ENCODE data around the gene PUM2.

The PUM2 gene

GRCh38 chr2:20333738-20334137 is 16.9 kb downstream of the PUM2 start:
- no peak for DNase-seq

DNA sequence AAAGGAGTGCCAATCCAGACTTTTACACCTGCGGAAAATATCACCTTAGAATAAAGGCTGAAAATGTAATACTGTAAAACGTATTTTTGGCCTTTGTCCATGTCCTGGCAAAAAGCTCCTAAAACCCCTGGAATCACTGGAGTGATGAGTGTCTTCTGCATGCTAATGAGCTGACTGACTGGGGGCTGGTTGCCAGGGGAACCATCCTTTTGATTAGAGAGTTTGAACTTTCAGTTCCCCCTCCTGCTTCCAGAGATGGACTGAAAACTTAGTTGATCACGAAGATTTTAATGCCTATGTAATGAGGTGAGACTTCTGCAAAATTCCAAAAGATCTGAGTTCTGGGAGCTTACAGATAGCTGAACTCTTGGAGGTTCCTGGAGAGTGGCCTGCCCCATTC is 20.5 kb downstream of the PUM2 start:
- no peak for DNase-seq

DNA sequence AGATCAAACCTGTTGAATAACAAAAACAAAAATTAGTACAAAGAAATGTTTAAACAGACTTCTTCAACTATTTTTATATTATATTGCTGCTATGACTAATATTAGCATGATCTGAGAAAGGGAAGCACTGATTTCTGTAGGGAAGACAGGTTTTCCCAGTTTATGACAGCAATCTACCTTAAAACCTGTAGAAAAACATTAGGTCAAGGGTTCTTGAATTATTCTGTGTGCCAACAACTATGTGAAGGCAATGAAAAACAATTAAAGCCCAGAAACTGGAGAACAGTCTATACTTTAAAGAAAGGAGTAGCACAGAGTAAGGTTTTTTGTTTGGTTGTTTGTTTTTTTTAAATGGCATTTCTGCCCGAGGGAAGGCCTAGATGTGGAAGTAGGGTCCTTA is 23.3 kb downstream of the PUM2 start:
- no peak for DNase-seq

- no peak for DNase-seq
Observed at GRCh38 chr2:20326163-20326780, 24.4 kb downstream of the PUM2 start.

DNA sequence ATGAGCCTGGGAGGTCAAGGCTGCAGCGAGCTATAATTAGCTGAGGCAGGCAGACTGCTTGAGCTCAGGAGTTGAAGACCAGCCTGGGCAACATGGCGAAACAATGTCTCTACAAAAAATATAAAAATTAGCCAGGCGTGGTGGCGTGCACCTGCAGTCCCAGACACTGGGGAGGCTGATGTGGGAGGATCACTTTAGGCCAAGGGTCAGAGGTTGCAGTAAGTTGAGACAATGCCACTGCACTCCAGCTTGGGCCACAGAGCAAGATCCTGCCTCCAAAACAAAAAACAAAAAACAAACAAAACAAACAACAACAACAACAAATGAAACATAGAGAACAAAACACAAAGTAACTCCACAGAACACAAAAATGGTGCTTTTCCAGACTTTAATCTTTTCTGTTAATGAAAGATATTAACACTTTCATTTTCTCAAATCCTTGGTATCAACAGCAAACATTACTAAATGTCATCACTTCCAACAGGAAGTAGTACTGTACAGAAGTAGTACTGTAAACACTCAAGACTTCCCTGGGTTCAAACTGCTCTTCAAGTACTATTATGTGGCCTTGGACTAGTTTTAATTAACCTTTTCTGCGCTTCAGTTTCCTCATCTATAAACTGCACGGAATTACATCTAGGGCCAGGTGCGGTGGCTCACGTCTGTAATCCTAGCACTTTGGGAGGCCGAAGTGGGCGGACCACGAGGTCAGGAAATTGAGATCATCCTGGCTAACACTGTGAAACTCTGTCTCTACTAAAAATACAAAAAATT is 27.9 kb downstream of the PUM2 start:
- DNase-seq, result no peak

- no peak for DNase-seq
Observed at GRCh38 chr2:20317690-20318089, 33.0 kb downstream of the PUM2 start.

DNA sequence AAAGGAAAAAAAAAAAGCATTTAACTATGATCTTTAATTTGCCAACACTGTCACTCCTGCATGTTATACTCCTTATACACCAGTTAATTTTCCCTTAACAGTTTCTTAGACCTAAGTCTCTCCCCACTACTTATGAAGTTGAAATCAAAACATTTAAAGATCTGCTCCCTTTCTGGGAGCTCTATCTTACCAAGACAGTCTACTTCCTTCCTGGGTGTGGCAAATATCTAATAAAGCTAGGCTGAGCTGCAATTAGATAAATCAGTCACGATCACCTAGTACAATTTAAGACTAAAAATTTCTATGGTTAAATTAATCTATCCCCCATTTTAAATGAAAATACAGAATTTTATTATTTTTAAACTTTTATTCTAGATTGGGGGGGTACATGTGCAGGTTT is 33.4 kb downstream of the PUM2 start:
- DNase-seq, result no peak

DNA sequence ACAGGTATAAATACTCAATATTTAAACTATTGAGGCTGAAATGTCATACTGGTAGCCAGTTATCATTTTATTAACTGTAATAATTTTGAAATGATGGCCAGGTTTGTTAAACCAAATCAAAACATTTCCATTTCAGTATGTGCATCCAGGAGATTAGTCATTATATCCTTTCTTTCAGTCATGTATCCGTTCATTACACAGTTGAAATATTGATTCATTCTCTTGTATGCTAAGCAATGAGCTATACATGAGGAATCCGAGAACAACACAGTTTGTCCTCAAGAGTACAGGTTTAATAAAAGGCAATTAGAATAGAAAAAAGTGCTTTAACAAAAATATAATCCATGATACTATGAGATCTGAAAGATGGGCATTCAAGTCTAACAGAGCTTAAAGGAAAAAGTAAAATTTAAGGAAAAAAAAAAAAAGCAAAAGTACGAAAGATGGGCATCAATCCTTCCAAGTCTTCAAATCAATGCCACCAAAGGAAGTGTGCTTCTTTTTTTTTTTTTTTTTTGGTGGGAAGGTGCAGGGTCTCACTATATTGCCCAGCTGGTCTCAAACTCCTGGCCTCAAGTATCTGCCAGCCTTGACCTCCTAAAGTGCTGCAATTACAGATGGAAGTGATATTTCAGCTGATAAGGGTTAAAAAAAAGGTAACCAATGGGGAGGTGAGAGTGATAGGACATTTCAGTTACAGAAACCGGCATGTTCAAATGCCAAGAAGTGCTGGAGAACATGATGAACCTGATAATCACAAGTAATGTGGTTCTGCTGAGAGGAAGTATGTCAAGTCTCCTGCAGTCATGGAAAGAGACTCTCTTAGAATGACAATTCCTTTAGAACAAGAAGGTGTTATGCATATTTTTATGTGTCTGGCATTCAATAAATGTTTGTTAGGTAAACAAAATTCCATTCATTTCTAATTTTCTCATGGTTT is 35.8 kb downstream of the PUM2 start:
- no peak for DNase-seq

DNA sequence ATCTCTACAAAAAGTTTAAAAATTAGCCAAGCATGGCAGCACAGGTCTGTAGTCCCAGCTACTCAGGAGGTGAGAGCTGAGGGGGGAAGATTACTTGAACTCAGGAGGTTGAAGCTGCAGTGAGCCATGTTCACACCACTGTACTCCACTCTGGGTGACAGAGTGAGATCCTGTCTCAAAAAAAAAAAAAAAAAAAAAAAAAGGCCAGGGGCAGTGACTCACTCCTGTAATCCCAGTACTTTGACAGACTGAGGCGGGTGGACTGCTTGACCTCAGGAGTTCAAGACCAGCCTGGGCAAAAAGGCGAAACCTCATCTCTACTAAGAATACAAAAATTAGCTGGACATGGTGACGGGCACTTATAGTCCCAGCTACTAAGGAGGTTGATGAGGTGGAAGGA is 37.0 kb downstream of the PUM2 start:
- DNase-seq, result no peak

DNA sequence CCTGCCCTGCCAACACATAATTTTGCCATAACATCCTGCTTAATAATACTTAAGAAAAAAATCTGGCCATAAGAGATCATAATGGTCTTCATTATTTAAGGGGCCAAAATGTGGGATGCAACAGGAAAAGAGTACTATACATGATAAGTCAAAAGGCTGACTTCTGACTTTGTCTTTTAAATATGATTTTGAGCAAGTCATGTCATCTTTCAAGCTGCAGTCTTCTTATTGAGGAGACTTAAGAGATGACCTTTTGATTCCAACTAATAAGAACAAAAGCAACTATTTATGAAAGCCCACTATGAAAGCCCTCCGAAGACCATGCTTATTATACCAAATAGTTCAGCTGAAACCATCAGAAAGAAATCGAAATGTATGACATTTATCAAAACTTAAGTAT is 41.6 kb downstream of the PUM2 start:
- no peak for DNase-seq

DNA sequence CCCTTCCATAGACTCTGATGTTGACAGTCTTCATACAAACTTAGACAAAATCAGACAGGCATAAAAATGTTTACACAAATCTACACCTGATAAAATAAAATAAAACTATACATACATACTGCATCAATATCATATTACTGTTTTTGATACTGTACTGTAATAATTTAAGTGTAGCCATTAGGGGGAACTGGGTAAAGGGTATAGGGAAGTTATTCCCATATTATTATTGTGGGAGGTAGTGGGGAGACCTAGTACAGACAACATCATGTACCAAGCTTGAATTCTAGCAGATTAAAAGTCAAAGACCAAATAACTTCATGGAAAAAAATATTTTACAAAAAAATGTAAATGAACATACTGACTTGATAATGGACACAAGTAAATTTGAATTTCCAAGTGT is 43.3 kb downstream of the PUM2 start:
- no peak for DNase-seq

DNA sequence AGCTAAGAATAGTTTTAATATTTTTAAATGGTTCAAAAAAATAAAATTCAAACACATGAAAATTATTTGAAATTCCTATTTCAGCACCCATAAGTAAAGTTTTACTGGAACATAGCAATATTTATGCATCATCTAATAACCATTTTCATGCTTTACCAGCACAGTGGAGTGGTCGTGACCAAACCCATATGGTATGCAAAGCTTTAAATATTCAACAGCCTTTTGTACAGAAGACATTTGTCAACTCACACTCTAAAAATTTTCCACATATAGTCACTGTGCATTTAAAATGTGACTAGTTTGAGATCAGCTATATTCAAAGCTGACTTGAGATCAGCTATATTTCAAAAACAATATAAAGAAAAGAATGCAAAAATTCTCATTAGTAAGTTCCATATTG is 46.2 kb downstream of the PUM2 start:
- no peak for DNase-seq

DNA sequence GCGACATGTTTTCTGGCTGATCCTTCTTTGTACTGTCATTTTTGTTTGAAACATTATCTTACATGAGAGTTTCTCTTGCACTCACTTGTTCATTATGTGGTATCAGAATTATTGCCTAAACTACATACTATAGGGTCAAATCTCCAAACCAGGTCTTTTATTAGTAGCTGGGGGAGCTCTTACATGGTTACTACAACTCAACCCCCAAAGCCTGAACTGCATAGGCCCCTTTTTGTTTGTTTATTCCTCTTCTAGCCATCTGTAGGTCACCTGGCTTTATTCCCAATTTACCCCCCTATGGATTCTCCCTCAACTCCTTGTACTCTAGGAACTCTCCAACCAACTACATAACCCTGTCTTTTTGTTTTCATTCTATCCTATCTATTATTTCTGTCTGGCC is 46.7 kb downstream of the PUM2 start:
- no peak for DNase-seq

DNA sequence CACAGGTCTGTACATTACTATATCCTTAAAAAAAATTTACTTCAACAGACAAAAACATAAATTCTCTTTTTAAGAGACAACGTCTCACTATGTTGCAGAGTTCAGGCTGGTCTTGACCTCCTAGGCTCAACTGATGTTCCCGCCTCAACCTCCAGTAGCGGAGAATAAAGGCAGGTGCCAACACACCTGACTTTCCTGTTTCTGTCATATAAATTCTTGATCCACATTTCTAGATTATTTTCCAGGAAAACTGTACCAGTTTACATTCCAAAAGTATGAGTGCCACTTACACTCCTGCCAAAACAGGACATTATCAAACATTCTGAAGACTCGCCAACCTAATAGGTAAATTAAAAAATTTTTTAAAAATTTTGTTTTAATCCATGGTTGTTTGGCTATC is 48.6 kb downstream of the PUM2 start:
- no peak for DNase-seq

- no peak for DNase-seq
Observed at GRCh38 chr2:20300656-20301055, 50.0 kb downstream of the PUM2 start.

DNA sequence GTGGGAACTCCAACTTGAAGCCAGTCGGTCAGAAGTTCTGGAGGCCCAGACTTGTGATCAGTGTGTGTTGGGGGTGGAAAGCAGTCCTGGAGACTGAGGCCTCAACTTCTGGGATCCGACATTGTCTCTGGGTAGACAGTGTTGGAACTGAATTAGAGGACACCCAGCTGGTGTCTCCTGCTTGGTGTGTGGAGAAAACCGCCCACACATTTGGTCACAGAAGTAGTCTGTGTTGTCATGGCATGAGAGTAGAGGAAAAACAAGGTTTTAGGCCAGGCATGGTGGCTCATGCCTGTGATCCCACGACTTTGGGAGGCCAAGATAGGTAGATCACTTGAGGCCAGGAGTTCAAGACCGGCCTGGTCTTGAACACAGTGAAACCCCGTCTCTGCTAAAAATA is 51.5 kb downstream of the PUM2 start:
- no peak for DNase-seq

- DNase-seq, result no peak
Observed at GRCh38 chr2:20294231-20294630, 56.4 kb downstream of the PUM2 start.

DNA sequence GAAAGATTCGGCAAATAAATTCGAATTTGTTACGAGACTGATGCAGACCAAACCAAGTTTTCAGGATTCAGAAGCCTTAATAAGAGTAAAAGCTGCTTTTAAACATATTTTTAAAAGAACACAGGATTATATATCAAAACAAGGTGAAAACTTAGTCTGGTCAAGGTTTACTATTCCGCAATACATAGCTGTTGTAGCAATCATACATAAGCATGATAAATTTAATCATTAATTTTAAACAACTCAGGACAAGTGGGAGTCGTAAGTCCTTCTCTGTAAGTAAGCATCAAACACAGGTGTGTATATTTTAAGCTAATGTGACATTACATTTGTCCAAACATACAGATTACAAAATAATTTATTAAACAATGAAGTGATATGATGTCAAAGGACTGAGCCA is 57.7 kb downstream of the PUM2 start:
- no peak for DNase-seq

DNA sequence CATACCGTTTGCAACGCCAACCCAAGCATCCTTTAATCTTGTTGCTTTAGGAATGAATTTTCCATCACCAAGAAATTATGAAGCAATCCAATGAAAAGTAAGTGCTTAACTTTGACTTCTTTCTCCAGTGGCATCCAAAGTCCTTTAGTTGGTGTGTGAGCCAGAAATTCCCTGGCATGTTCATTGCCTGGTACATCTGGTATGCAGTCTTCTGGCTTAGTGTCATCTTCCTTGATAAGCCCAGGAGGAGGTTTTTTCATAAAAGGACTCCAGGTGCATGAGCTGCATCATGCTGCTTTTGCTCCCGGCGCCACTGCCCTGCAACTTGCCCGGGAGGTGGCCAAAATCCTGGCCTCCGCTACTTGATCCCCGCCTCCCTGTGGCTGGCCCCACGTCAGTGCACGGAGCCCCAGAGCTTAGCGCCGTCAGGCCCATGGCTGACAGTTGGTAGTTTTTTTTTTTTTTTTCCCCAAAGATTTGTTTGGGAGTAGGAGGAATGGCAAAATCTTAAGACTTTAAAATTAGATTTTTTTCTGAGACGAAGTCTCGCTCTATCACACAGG is 58.7 kb downstream of the PUM2 start:
- DNase-seq, result no peak

DNA sequence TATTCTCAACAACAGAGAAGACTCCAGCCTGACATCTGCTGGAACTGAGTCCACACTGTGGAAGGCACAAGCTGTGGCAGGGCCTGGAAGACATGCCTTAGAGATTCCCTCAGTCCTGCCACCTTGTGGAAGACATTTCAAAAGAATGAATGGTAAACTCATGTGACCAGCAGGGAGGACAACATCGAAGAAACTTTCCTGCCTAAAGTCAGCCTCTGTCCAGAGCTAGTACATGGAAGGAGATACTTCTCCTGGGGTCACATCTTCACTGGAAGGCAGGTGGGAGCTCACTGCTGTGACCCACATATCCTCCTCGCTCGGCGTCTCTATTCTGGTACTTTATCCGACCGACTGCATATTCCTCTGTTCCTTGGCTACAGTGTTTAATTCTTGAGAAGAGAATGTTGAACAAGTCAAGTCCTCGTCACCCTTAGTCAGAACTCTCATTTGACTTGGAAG is 59.5 kb downstream of the PUM2 start:
- peak; percentile 9 for DNase-seq

GRCh38 chr2:20288642-20289340 is 61.9 kb downstream of the PUM2 start:
- DNase-seq, result no peak

- no peak for DNase-seq
Observed at GRCh38 chr2:20282916-20283592, 67.6 kb downstream of the PUM2 start.
